ENCODE data around the gene TRIM2. TPM values are rescaled to one million over a fixed set of nuclear protein-coding genes. Genes with fewer than 3 reads are reported as not detected.

TRIM2 gene
- polyA plus RNA-seq, 1 donor (not counting 4 experiments of a cell fraction or from before 2014, with no cell fraction given): 10.6 TPM

- Histone ChIP-seq H3K79me2 (ENCODE audit: control insufficient read depth, insufficient read depth, low read length) (no peaks in the 10 kb centered on the region), H4K20me1 (ENCODE audit: control insufficient read depth, extremely low read depth, insufficient read depth, low read length) (no peaks in the 10 kb centered on the region)
- no peak for FAIRE-seq
Observed at GRCh38 chr4:153371701-153372234, 167.5 kb downstream of the TRIM2 start.

DNA sequence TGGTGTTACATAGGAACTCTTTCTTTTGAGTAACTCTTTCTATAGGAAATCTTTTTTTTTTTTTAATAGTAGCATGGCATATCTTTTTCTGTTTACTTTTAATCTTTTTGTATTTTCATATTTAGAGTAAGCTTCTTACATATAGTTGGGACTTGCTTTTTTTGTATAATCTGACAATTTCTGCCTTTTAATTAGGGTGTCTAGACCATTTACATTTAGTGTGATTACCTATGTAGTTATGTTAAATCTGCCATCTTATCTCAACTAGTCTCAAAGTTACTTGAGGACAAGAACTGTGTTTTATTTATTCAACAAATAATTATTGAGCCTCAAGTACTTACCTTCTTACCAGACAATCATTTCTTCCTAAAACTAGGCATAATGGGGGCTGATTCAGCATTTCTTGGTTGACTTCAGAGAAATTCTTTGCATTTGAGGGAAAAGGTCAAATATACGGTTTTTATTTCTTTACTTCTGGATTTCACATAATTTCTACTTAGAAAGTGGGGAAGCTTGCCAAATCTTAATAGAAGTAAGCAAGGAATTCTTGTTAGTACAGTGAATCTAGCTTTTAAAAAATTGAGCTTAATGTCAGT is 168.8 kb downstream of the TRIM2 start:
- Histone ChIP-seq H2AFZ (ENCODE audit: control insufficient read depth, low read length) (no peak overlapping the region), H3K27me3 (ENCODE audit: control insufficient read depth, extremely low read depth, insufficient read depth, low read length) (no peaks in the 10 kb centered on the region), H3K27ac (ENCODE audit: control insufficient read depth, insufficient read depth, low read length) (no peak overlapping the region), H3K9ac (ENCODE audit: control insufficient read depth, extremely low read depth, insufficient read depth, low read length) (no peak overlapping the region), H4K20me1 (ENCODE audit: control insufficient read depth, extremely low read depth, insufficient read depth, low read length) (no peaks in the 10 kb centered on the region), H3K4me1 (ENCODE audit: control insufficient read depth, extremely low read depth, insufficient read depth, low read length) (no peaks in the 10 kb centered on the region), H3K36me3 (ENCODE audit: control insufficient read depth in 2 of 2, extremely low read depth in 1 of 2, insufficient read depth in 2 of 2, low read length in 2 of 2) (no peaks in the 10 kb centered on the region), H3K4me3 (ENCODE audit: control insufficient read depth in 2 of 3, extremely low read depth in 1 of 3, insufficient read depth in 2 of 3, low read depth in 1 of 3, low read length in 3 of 3) (no peak overlapping the region), H3K9me3 (ENCODE audit: control insufficient read depth, low read depth, low read length) (no peaks in the 10 kb centered on the region), H3K4me2 (ENCODE audit: control insufficient read depth, extremely low read depth, insufficient read depth, low read depth, low read length) (no peak overlapping the region), H3K79me2 (ENCODE audit: control insufficient read depth, insufficient read depth, low read length) (no peaks in the 10 kb centered on the region), H3K9me1 (ENCODE audit: control insufficient read depth, extremely low read depth, insufficient read depth, low read length) (no peaks in the 10 kb centered on the region)
- TF ChIP-seq, protein P1, sequence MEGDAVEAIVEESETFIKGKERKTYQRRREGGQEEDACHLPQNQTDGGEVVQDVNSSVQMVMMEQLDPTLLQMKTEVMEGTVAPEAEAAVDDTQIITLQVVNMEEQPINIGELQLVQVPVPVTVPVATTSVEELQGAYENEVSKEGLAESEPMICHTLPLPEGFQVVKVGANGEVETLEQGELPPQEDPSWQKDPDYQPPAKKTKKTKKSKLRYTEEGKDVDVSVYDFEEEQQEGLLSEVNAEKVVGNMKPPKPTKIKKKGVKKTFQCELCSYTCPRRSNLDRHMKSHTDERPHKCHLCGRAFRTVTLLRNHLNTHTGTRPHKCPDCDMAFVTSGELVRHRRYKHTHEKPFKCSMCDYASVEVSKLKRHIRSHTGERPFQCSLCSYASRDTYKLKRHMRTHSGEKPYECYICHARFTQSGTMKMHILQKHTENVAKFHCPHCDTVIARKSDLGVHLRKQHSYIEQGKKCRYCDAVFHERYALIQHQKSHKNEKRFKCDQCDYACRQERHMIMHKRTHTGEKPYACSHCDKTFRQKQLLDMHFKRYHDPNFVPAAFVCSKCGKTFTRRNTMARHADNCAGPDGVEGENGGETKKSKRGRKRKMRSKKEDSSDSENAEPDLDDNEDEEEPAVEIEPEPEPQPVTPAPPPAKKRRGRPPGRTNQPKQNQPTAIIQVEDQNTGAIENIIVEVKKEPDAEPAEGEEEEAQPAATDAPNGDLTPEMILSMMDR (optimal IDR thresholded peaks at IDR 0.05 in 1 of 3, IDR thresholded peaks at IDR 0.05 in 1 of 3, conservative IDR thresholded peaks at IDR 0.05 in 1 of 3; ENCODE audit: extremely low read depth in 1 of 3, insufficient read depth in 2 of 3, low read length in 3 of 3): no peak
- TF ChIP-seq EZH2 (IDR thresholded peaks at IDR 0.05; ENCODE audit: low read length): no peak
- FAIRE-seq (no peak), DNase-seq (ENCODE audit: low read depth, low spot score) (no peak)
- dilution Hi-C loops (cut with MboI; ENCODE audit: extremely low pct_ligation_motif_present, low sequenced_read_pairs): no loop called here

More at GRCh38 chr4:153371701-153372234, 167.5 kb downstream of the TRIM2 start:
- H2AFZ ChIP-seq (ENCODE audit: control insufficient read depth, low read length): no peak overlapping the region
- H3K4me1 ChIP-seq (ENCODE audit: control insufficient read depth, extremely low read depth, insufficient read depth, low read length): no peaks in the 10 kb centered on the region
- dilution Hi-C loops (cut with MboI; ENCODE audit: extremely low pct_ligation_motif_present, low sequenced_read_pairs): no loop called here
- no peaks in the 10 kb centered on the region for H3K9me1 ChIP-seq (ENCODE audit: control insufficient read depth, extremely low read depth, insufficient read depth, low read length)
- H3K4me3 ChIP-seq (ENCODE audit: control insufficient read depth in 2 of 3, extremely low read depth in 1 of 3, insufficient read depth in 2 of 3, low read depth in 1 of 3, low read length in 3 of 3): no peak overlapping the region
- TF ChIP-seq EZH2 (IDR thresholded peaks at IDR 0.05; ENCODE audit: low read length): no peak
- TF ChIP-seq, protein P1 (optimal IDR thresholded peaks at IDR 0.05 in 1 of 3, IDR thresholded peaks at IDR 0.05 in 1 of 3, conservative IDR thresholded peaks at IDR 0.05 in 1 of 3; ENCODE audit: extremely low read depth in 1 of 3, insufficient read depth in 2 of 3, low read length in 3 of 3): no peak
- no peaks in the 10 kb centered on the region for H3K36me3 ChIP-seq (ENCODE audit: control insufficient read depth in 2 of 2, extremely low read depth in 1 of 2, insufficient read depth in 2 of 2, low read length in 2 of 2)
- no peak overlapping the region for H3K4me2 ChIP-seq (ENCODE audit: control insufficient read depth, extremely low read depth, insufficient read depth, low read depth, low read length)
- DNase-seq (ENCODE audit: low read depth, low spot score): no peak
- H3K27ac ChIP-seq (ENCODE audit: control insufficient read depth, insufficient read depth, low read length): no peak overlapping the region
- H3K9ac ChIP-seq (ENCODE audit: control insufficient read depth, extremely low read depth, insufficient read depth, low read length): no peak overlapping the region
- H3K27me3 ChIP-seq (ENCODE audit: control insufficient read depth, extremely low read depth, insufficient read depth, low read length): no peaks in the 10 kb centered on the region
- H3K9me3 ChIP-seq (ENCODE audit: control insufficient read depth, low read depth, low read length): no peaks in the 10 kb centered on the region
